Kidney (tissue), 14 donors: ENCODE measurements around the gene DPYSL3. TPM values are rescaled to one million over a fixed set of nuclear protein-coding genes. Genes with fewer than 3 reads are reported as not detected.

Source experiments
- DNase-seq, 5 donors: peaks; one replicate each; pipeline ENCODE4 v3.0.0-alpha.2; 2013 to 2020
- FAIRE-seq: peaks from 2 replicates; lab custom pipeline; 2012; peaks lifted over from hg19 to GRCh38; lab: Jason Lieb, UNC
- H3K27ac ChIP-seq, 2 donors: one replicate each; pipeline ENCODE4 v1.7.0; 2013; ENCODE audit warnings: low read depth in 2 of 2, low read length in 2 of 2, inconsistent platforms in 1 of 2
- H3K27me3 ChIP-seq: one replicate; pipeline ENCODE4 v1.7.1; 2013; ENCODE audit warnings: low read length, inconsistent platforms; ENCODE audit not compliant: control insufficient read depth, insufficient read depth
- H3K36me3 ChIP-seq, 3 donors: one replicate each; pipeline versions ENCODE4 v1.7.0 to v1.7.1; 2013; ENCODE audit warnings: low read length in 3 of 3, control low read depth in 1 of 3, inconsistent platforms in 1 of 3; ENCODE audit not compliant: insufficient read depth in 3 of 3, control insufficient read depth in 2 of 3
- H3K4me1 ChIP-seq, 3 donors: one replicate each; pipeline versions ENCODE4 v1.7.0 to v1.7.1; 2013; ENCODE audit warnings: low read length in 3 of 3, inconsistent platforms in 1 of 3, low read depth in 1 of 3; ENCODE audit not compliant: control insufficient read depth in 2 of 3, insufficient read depth in 2 of 3
- H3K4me3 ChIP-seq, 3 donors: one replicate each; pipeline versions ENCODE4 v1.7.0 to v1.8.1; 2013; ENCODE audit warnings: low read length in 3 of 3, control low read depth in 1 of 3, inconsistent platforms in 1 of 3
- H3K9ac ChIP-seq, 3 donors: one replicate each; pipeline versions ENCODE4 v1.7.0 to v1.7.1; 2013; ENCODE audit warnings: low read length in 3 of 3, control low read depth in 1 of 3, inconsistent platforms in 1 of 3
- H3K9me3 ChIP-seq, 3 donors: one replicate each; pipeline versions ENCODE4 v1.7.0 to v1.7.1; 2013; ENCODE audit warnings: low read length in 3 of 3, control low read depth in 1 of 3, inconsistent platforms in 1 of 3; ENCODE audit not compliant: control insufficient read depth in 2 of 3, insufficient read depth in 1 of 3
- intact Hi-C: fragments of 100-400 bp; cut with DNase I; formaldehyde crosslinking; loops from one replicate; pipeline ENCODE4 v1.11.1; 2022
- polyA plus RNA-seq: library from polyadenylated mRNA; stranded (reverse); fragments of 350-450 nt; fragmentation: Illumina TruSeq; extraction: RNeasy Lipid Tissue Mini Kit (QIAGEN cat#74804); gene quantifications from one replicate; pipeline ENCODE4 v1.2.3, GENCODE V29; 2014; ENCODE audit warnings: low read depth, low replicate concordance; ENCODE audit not compliant: insufficient read depth
- total RNA-seq: library from RNA; stranded (reverse); fragmentation: NEBNext Ultra II Directional; extraction: Animal tissue kit (Norgen Biotek cat#: 25700); gene quantifications from one replicate; pipeline ENCODE4 v1.2.1, GENCODE V29; 2021
- TF ChIP-seq, protein P1 (sequence below): IDR thresholded peaks from 3 replicates; pipeline ENCODE4 v1.5.1; 2012; ENCODE audit warnings: mild to moderate bottlenecking, moderate library complexity, borderline replicate concordance; ENCODE audit not compliant: insufficient read depth; ENCODE audit errors: extremely low read depth
- donor health status: control.
- donor health status: control.
- donor health status: control.
- donor health status: control.
- donor health status: control.
- donor health status: DM: yes; HTN: yes; CAD: no.
- donor health status: Normal renal cell carcinoma (clear cell type).

DPYSL3 gene
- total and polyA plus RNA-seq, 2 donors from 2014 or later: 7.1 to 19.1 TPM

DNA sequence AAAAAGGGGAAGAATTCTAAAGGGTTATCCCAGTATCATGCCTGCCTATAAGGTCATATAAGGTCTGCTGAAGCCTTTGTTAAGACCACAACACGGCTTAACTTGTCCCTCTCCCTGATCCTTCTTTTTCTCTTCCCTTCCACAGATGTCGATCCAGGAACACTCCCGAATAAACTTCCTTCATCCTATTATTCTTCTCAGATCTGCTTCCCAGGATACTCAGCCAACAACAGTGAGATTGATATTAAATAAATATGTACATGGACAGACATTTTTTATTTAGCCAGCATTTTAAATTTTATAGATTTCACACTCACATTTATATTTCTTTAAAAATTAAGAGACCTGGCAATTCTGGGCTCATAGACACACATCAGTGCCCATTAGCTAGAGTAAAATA, 44.1 kb downstream of the DPYSL3 start:
- no peak overlapping the region for H3K27ac ChIP-seq
- no peaks in the 10 kb centered on the region for H3K9me3 ChIP-seq
- H3K9ac ChIP-seq: no peak overlapping the region
- no peak for DNase-seq
- H3K36me3 ChIP-seq: no peaks in the 10 kb centered on the region
- TF ChIP-seq, protein P1, sequence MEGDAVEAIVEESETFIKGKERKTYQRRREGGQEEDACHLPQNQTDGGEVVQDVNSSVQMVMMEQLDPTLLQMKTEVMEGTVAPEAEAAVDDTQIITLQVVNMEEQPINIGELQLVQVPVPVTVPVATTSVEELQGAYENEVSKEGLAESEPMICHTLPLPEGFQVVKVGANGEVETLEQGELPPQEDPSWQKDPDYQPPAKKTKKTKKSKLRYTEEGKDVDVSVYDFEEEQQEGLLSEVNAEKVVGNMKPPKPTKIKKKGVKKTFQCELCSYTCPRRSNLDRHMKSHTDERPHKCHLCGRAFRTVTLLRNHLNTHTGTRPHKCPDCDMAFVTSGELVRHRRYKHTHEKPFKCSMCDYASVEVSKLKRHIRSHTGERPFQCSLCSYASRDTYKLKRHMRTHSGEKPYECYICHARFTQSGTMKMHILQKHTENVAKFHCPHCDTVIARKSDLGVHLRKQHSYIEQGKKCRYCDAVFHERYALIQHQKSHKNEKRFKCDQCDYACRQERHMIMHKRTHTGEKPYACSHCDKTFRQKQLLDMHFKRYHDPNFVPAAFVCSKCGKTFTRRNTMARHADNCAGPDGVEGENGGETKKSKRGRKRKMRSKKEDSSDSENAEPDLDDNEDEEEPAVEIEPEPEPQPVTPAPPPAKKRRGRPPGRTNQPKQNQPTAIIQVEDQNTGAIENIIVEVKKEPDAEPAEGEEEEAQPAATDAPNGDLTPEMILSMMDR: no peak
- H3K4me3 ChIP-seq: no peak overlapping the region
- no peaks in the 10 kb centered on the region for H3K27me3 ChIP-seq
- intact Hi-C loops: no loop called here
- FAIRE-seq: no peak
- H3K4me1 ChIP-seq: no peaks in the 10 kb centered on the region

DNA sequence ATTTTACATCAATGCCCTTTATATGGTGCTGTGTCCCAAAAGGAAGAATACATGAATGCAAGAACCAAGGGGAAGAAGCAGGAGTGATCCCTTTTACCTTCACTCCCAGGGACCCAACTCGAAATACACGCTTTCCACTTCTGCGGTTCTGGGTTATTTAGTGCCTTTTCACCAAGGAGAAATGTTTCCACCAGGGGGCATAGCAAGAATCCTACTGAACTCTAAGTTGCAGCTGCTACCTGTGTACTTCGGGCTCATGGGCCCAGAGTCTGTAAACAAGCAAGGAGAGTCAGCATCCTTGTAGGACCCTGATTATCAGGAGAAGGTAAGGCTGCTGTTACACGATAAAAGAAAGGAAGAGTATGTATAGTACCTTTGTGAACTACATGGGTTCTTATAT, 45.7 kb downstream of the DPYSL3 start:
- TF ChIP-seq, protein P1: peak; percentile 22
- Histone ChIP-seq H3K4me3 (no peak overlapping the region), H3K4me1 (no peaks in the 10 kb centered on the region), H3K27ac (no peak overlapping the region), H3K36me3 (no peaks in the 10 kb centered on the region), H3K27me3 (no peaks in the 10 kb centered on the region), H3K9me3 (no peaks in the 10 kb centered on the region), H3K9ac (no peak overlapping the region)
- no peak for FAIRE-seq
- intact Hi-C loops: no loop called here
- DNase-seq: peak in 2 of 5 donors; percentile 36 to 65

DNA sequence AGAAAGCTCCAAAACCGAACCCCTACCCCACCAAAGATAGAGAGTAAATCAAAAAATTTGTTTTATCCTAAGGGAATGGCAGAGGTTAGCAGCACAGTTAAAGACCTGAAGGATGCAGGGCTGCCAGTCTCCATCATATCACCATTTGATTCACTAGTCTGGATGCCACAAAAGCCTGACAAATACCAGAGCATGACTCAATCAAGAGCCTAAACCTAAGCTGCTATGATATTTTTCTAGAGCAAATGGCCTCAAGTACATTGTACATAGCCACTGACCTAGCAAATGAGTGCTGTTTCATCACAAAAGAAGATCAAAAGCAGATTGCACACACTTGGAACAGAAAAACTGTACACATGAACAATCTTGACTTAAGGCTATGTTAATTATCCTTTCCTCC, 48.0 kb downstream of the DPYSL3 start:
- no peak for FAIRE-seq
- Histone ChIP-seq H3K4me3 (no peak overlapping the region), H3K4me1 (no peaks in the 10 kb centered on the region), H3K27ac (no peak overlapping the region), H3K36me3 (no peaks in the 10 kb centered on the region), H3K9me3 (no peaks in the 10 kb centered on the region), H3K27me3 (no peaks in the 10 kb centered on the region), H3K9ac (no peak overlapping the region)
- intact Hi-C loops: no loop called here
- TF ChIP-seq, protein P1: no peak
- DNase-seq: no peak

DNA sequence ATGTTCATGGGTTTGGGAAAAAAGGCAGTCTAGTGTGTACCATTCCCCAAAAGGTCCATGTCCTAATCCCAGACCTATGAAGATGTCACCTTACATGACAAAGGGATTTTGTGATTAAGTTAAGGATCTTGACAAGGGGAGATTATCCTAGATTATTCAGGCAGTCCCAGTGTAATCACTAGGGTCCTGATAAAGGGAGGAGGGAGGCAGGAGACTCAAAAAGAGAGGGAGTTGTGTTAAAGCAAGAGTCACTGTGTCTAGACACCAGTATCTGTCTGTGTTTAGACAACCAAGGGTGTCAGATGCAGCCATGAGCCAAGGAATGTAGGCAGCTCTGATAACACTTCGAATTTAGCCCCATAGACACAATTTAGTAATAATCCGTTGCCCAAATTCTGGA, 49.5 kb downstream of the DPYSL3 start:
- TF ChIP-seq, protein P1: no peak
- intact Hi-C loops: no loop called here
- FAIRE-seq: no peak

More for the DNA sequence above, 49.5 kb downstream of the DPYSL3 start:
- Histone ChIP-seq H3K9me3 (no peaks in the 10 kb centered on the region), H3K27me3 (no peaks in the 10 kb centered on the region), H3K36me3 (no peaks in the 10 kb centered on the region), H3K4me1 (no peaks in the 10 kb centered on the region), H3K9ac (no peak overlapping the region), H3K4me3 (no peak overlapping the region), H3K27ac (no peak overlapping the region)
- DNase-seq: no peak
